Measurements from ENCODE around the gene C1S. TPM values are rescaled to one million over a fixed set of nuclear protein-coding genes. Genes with fewer than 3 reads are reported as not detected.

Gene C1S
- total RNA-seq, 1 donor from 2014 or later: 1.7 TPM

GRCh38 chr12:7101694-7102131, 41.2 kb downstream of the C1S start:
- intact Hi-C loops (cut with micrococcal nuclease): no loop called here

GRCh38 chr12:7102582-7102981, 42.1 kb downstream of the C1S start:
- intact Hi-C loops (cut with micrococcal nuclease): no loop called here

GRCh38 chr12:7103837-7104584, 43.5 kb downstream of the C1S start:
- intact Hi-C loops (cut with micrococcal nuclease): no loop called here

GRCh38 chr12:7106082-7106481, 45.6 kb downstream of the C1S start:
- intact Hi-C loops (cut with micrococcal nuclease): loop anchor here (5.0 kb wide), 1 partner anchor 499 kb away; the partner anchor contains the start of gene CHD4

GRCh38 chr12:7107181-7107580, 46.7 kb downstream of the C1S start:
- intact Hi-C loops (cut with micrococcal nuclease): loop anchor here (5.0 kb wide), 1 partner anchor 500 kb away; the partner anchor contains the start of gene CHD4

GRCh38 chr12:7107636-7108002, 47.1 kb downstream of the C1S start:
- intact Hi-C loops (cut with micrococcal nuclease): loop anchor here (1.0 to 5.0 kb wide), 5 partner anchors 81 to 500 kb away; partner anchors contain the start of genes CHD4, EMG1 and PHB2

GRCh38 chr12:7108003-7108795, 47.7 kb downstream of the C1S start:
- intact Hi-C loops (cut with micrococcal nuclease): loop anchor here (1.0 to 5.0 kb wide), 5 partner anchors 80 to 501 kb away; partner anchors contain the start of genes CHD4, EMG1 and PHB2

- intact Hi-C loops (cut with micrococcal nuclease): loop anchor here (1.0 to 5.0 kb wide), 10 partner anchors 17 to 502 kb away; partner anchors contain the start of genes C12orf57, C1R, CHD4 and CLSTN3
Observed at GRCh38 chr12:7108796-7109571, 48.5 kb downstream of the C1S start, which contains the start of gene C1RL. C1RL (minus strand) TSS chr12:7109214; CDS start chr12:7109180, 34 bp downstream.

- intact Hi-C loops (cut with micrococcal nuclease): loop anchor here (1.0 to 5.0 kb wide), 6 partner anchors 17 to 502 kb away; partner anchors contain the start of genes C12orf57, C1R, CHD4 and CLSTN3
Observed at GRCh38 chr12:7109572-7109920, 49.0 kb downstream of the C1S start.

- intact Hi-C loops (cut with micrococcal nuclease): no loop called here
Observed at GRCh38 chr12:7110661-7111060, 50.1 kb downstream of the C1S start.

GRCh38 chr12:7112041-7112440, 51.5 kb downstream of the C1S start:
- intact Hi-C loops (cut with micrococcal nuclease): no loop called here

GRCh38 chr12:7113389-7113871, 52.9 kb downstream of the C1S start:
- intact Hi-C loops (cut with micrococcal nuclease): loop anchor here (1.0 kb wide), 8 partner anchors 17 to 261 kb away; partner anchors contain the start of genes C12orf57, CLSTN3, EMG1 and LPCAT3

GRCh38 chr12:7114008-7114407, 53.5 kb downstream of the C1S start:
- intact Hi-C loops (cut with micrococcal nuclease): no loop called here

- intact Hi-C loops (cut with micrococcal nuclease): no loop called here
Observed at GRCh38 chr12:7114851-7115250, 54.3 kb downstream of the C1S start.

GRCh38 chr12:7116196-7116595, 55.7 kb downstream of the C1S start:
- intact Hi-C loops (cut with micrococcal nuclease): no loop called here

- intact Hi-C loops (cut with micrococcal nuclease): no loop called here
Observed at GRCh38 chr12:7116916-7117315, 56.4 kb downstream of the C1S start.

- intact Hi-C loops (cut with micrococcal nuclease): no loop called here
Observed at GRCh38 chr12:7117670-7118069, 57.2 kb downstream of the C1S start.

- intact Hi-C loops (cut with micrococcal nuclease): no loop called here
Observed at GRCh38 chr12:7118881-7119280, 58.4 kb downstream of the C1S start.

- intact Hi-C loops (cut with micrococcal nuclease): no loop called here
Observed at GRCh38 chr12:7120166-7120565, 59.6 kb downstream of the C1S start.
